Lung (tissue), 12 donors: ENCODE data around the gene C22orf23. TPM values are rescaled to one million over a fixed set of nuclear protein-coding genes. Genes with fewer than 3 reads are reported as not detected.

Experiments
- ATAC-seq: fragments of 200-7000 bp; cut with Tn5 transposase; one replicate; pipeline ENCODE4 v1.9.1; 2020; ENCODE audit warnings: moderate number of reproducible peaks; ENCODE audit not compliant: insufficient read depth, low FRiP score
- DNase-seq, 3 donors: peaks; one replicate each; pipeline ENCODE4 v3.0.0-alpha.2; 2013 to 2017
- H3K27ac ChIP-seq, 2 donors: one replicate each; pipeline ENCODE4 v1.5.1; 2013; ENCODE audit warnings: mild to moderate bottlenecking in 2 of 2, moderate library complexity in 2 of 2, control low read depth in 1 of 2, inconsistent platforms in 1 of 2, low read depth in 1 of 2, low read length in 1 of 2
- H3K27me3 ChIP-seq, 3 donors: one replicate each; pipeline ENCODE4 v1.5.1; 2013; ENCODE audit warnings: low read length in 2 of 3; ENCODE audit not compliant: control insufficient read depth in 3 of 3, insufficient read depth in 3 of 3
- H3K36me3 ChIP-seq, 4 donors: one replicate each; pipeline ENCODE4 v1.5.1; 2013; ENCODE audit warnings: low read length in 4 of 4, mild to moderate bottlenecking in 1 of 4, moderate library complexity in 1 of 4; ENCODE audit not compliant: control insufficient read depth in 4 of 4, insufficient read depth in 4 of 4
- H3K4me1 ChIP-seq, 5 donors: one replicate each; pipeline ENCODE4 v1.5.1; 2013; ENCODE audit warnings: low read length in 5 of 5, mild to moderate bottlenecking in 2 of 5, moderate library complexity in 1 of 5; ENCODE audit not compliant: control insufficient read depth in 5 of 5, insufficient read depth in 5 of 5
- H3K4me3 ChIP-seq: one replicate; pipeline ENCODE4 v1.5.1; 2013; ENCODE audit warnings: mild to moderate bottlenecking, control low read depth, moderate library complexity
- H3K9ac ChIP-seq, 2 donors: one replicate each; pipeline ENCODE4 v1.5.1; 2013; ENCODE audit warnings: low read length in 2 of 2, control low read depth in 1 of 2; ENCODE audit not compliant: insufficient read depth in 1 of 2
- H3K9me3 ChIP-seq, 4 donors: one replicate each; pipeline ENCODE4 v1.5.1; 2013; ENCODE audit warnings: low read length in 3 of 4, mild to moderate bottlenecking in 1 of 4, moderate library complexity in 1 of 4; ENCODE audit not compliant: control insufficient read depth in 4 of 4, insufficient read depth in 3 of 4
- WGBS, 2 donors: extraction: QIAGEN DNeasy Blood & Tissue Kit; methylation state at CpG; one replicate each; pipeline ENCODE4 v1.1.7; 2013; 5-methylcytosine and 5-hydroxymethylcytosine counted together
- polyA plus RNA-seq, 2 donors: library from polyadenylated mRNA; stranded (reverse); fragments of 200-250 nt; gene quantifications; one replicate each; pipeline ENCODE4 v1.2.1, GENCODE V29; 2013
- total RNA-seq, 2 donors: library from RNA; depleted of rRNA in 1 of 2; stranded (reverse); fragments of >200 nt in 1 of 2; gene quantifications; one replicate each; pipeline ENCODE4 v1.2.1, GENCODE V29; 2014 to 2021
- TF ChIP-seq, protein P1 (sequence below): IDR thresholded peaks from 2 replicates; pipeline ENCODE4 v1.5.1; 2012; ENCODE audit warnings: mild to moderate bottlenecking; ENCODE audit errors: control extremely low read depth, extremely low read depth
- donor health status: control.
- donor health status: control.
- donor health status: Bipolar disorder and iron deficiency.
- donor health status: healthy.
- donor health status: DM: yes; HTN: yes; CAD: no.

Gene C22orf23
- total and polyA plus RNA-seq, 4 donors: 1.1 to 4.2 (median 1.5) TPM

DNA sequence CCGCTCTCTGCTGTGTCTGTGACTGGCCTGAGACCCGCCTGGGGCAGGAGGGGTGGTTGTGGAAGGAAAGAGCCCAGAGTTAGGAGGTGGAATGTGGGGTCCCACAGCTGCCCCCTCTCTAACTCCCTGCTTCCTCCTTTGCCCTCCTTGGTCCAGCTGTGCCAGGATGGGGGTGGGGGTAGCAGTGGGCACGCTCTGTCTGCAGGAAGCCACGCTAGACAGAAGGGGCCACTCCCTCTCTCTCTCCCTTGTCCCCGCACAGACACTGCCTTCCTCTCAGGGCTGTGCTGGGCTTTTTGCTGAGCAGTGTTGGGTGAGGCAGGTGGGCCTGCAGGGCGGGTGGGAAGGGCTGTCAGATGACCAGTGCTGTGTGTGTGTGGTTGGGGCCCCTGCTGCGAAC lies 33.0 kb upstream of the C22orf23 start:
- H3K27me3 ChIP-seq: peaks cover 0 to 15% (median 5%) of the 10 kb centered on the region in 3 donors
- H3K4me3 ChIP-seq: no peak overlapping the region
- H3K36me3 ChIP-seq: peaks cover 0 to 10% (median 2%) of the 10 kb centered on the region in 4 donors
- no peak for DNase-seq
- no peaks in the 10 kb centered on the region for H3K9me3 ChIP-seq
- no peak for ATAC-seq
- H3K4me1 ChIP-seq: peaks cover 0 to 11% (median 0%) of the 10 kb centered on the region in 5 donors
- no peak overlapping the region for H3K27ac ChIP-seq
- H3K9ac ChIP-seq: no peak overlapping the region
- TF ChIP-seq, protein P1, sequence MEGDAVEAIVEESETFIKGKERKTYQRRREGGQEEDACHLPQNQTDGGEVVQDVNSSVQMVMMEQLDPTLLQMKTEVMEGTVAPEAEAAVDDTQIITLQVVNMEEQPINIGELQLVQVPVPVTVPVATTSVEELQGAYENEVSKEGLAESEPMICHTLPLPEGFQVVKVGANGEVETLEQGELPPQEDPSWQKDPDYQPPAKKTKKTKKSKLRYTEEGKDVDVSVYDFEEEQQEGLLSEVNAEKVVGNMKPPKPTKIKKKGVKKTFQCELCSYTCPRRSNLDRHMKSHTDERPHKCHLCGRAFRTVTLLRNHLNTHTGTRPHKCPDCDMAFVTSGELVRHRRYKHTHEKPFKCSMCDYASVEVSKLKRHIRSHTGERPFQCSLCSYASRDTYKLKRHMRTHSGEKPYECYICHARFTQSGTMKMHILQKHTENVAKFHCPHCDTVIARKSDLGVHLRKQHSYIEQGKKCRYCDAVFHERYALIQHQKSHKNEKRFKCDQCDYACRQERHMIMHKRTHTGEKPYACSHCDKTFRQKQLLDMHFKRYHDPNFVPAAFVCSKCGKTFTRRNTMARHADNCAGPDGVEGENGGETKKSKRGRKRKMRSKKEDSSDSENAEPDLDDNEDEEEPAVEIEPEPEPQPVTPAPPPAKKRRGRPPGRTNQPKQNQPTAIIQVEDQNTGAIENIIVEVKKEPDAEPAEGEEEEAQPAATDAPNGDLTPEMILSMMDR: no peak
- WGBS, 2 donors: 63 to 82% methylated on average over 7 of the region's 7 CpGs

DNA sequence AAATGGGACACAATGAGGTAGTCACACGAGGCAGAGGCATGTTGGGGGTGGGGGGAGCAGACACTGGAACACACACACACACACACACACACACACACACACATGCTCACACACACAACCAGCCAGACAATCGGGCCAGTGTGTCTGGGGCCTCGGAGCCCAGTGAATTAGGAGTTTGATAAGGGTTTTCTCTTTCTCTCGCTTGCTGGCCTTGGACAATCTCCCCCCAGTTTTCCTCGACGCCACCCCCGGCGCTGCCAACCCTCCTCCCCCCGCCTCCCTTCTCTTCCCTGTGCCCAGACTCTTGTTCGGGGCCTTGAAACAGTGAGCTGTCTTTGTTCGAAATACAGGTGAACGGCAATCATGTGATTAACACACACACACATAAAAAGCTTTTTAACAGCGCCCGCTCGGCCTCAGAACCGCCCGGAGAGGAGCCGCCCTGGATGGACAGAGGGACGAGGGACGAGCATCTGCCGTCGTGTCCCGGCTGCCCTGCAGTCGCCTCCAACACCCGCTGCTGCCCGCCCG lies 32.4 kb upstream of the C22orf23 start:
- Histone ChIP-seq H3K9me3 (no peaks in the 10 kb centered on the region), H3K4me3 (no peak overlapping the region), H3K4me1 (peaks cover 0 to 11% (median 0%) of the 10 kb centered on the region in 5 donors), H3K9ac (no peak overlapping the region), H3K27ac (no peak overlapping the region), H3K36me3 (peaks cover 0 to 10% (median 2%) of the 10 kb centered on the region in 4 donors), H3K27me3 (peaks cover 0 to 15% (median 5%) of the 10 kb centered on the region in 3 donors)
- WGBS, 2 donors: 87 to 91% methylated on average over 27 of the region's 27 CpGs
- peak in 2 of 3 donors; percentile 19 to 27 for DNase-seq
- TF ChIP-seq, protein P1: no peak
- ATAC-seq: no peak

DNA sequence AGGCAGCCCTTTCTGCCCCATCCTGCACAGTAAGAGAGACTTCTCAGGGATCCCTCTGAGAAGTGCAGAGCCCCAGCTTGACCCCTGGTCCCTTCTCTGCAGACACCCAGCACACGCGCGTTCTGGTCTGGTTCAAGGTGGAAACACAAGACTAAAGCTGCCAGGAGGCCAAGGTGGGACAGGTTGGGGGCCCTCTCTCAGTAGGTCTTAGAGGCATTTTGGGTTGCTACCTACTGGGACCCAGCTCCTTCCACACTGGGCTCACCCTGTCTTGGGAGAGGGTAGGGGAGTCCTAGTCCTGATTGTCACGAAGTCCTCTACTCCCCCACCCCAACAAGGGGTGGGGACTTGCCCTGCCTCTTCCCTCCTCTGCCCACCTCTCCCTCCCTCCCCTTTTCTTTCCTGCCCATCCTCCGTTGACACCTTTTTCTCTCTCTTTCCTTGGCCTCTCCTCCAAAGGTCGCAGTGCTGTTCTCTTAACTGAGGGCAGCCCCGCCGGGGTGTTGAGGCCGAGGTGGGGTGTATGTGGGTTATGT lies 31.7 kb upstream of the C22orf23 start:
- no peak overlapping the region for H3K27ac ChIP-seq
- no peak overlapping the region for H3K4me3 ChIP-seq
- ATAC-seq (no peak), DNase-seq (no peak)
- WGBS, 2 donors: 91% methylated on average over 9 of the region's 9 CpGs
- peaks cover 0 to 13% (median 2%) of the 10 kb centered on the region in 4 donors for H3K36me3 ChIP-seq
- no peak overlapping the region for H3K9ac ChIP-seq
- peaks cover 0 to 15% (median 5%) of the 10 kb centered on the region in 3 donors for H3K27me3 ChIP-seq
- no peaks in the 10 kb centered on the region for H3K9me3 ChIP-seq
- TF ChIP-seq, protein P1: no peak
- peaks cover 0 to 6% (median 0%) of the 10 kb centered on the region in 5 donors for H3K4me1 ChIP-seq
